Measurements from ENCODE around the gene GALNT5. TPM values are rescaled to one million over a fixed set of nuclear protein-coding genes. Genes with fewer than 3 reads are reported as not detected.
A peak's percentile ranks its signal among the peaks of the same experiment; 100 is the strongest.
"Not testable (repeated sequence)": the region's sequence is repeated elsewhere in the genome, so short reads cannot be mapped to it uniquely, and the experiment has no call there.

GALNT5 gene
- total RNA-seq, 1 experiment from 2014 or later: not detected

- peak; percentile 67 for DNase-seq (ENCODE audit: low read depth, low spot score)
- in situ Hi-C loops (cut with HindIII; ENCODE audit: low pct_unique_long_range_greater_than_20kb, low sequenced_read_pairs): no loop called here
Observed at GRCh38 chr2:157336137-157337010, 78.9 kb downstream of the GALNT5 start.

GRCh38 chr2:157337978-157338377 is 80.5 kb downstream of the GALNT5 start:
- in situ Hi-C loops (cut with HindIII; ENCODE audit: low pct_unique_long_range_greater_than_20kb, low sequenced_read_pairs): no loop called here
- DNase-seq (ENCODE audit: low read depth, low spot score): no peak

- no peak for DNase-seq (ENCODE audit: low read depth, low spot score)
- in situ Hi-C loops (cut with HindIII; ENCODE audit: low pct_unique_long_range_greater_than_20kb, low sequenced_read_pairs): no loop called here
Observed at GRCh38 chr2:157339965-157340655, 82.6 kb downstream of the GALNT5 start.

- DNase-seq (ENCODE audit: low read depth, low spot score); in situ Hi-C loops (cut with HindIII; ENCODE audit: low pct_unique_long_range_greater_than_20kb, low sequenced_read_pairs): not testable (repeated sequence)
Observed at GRCh38 chr2:157341381-157341780, 83.9 kb downstream of the GALNT5 start.

GRCh38 chr2:157345647-157346389 is 88.3 kb downstream of the GALNT5 start:
- DNase-seq (ENCODE audit: low read depth, low spot score): no peak
- in situ Hi-C loops (cut with HindIII; ENCODE audit: low pct_unique_long_range_greater_than_20kb, low sequenced_read_pairs): no loop called here

- DNase-seq (ENCODE audit: low read depth, low spot score): no peak
- in situ Hi-C loops (cut with HindIII; ENCODE audit: low pct_unique_long_range_greater_than_20kb, low sequenced_read_pairs): no loop called here
Observed at GRCh38 chr2:157348291-157348921, 90.9 kb downstream of the GALNT5 start.

- DNase-seq (ENCODE audit: low read depth, low spot score): no peak
- in situ Hi-C loops (cut with HindIII; ENCODE audit: low pct_unique_long_range_greater_than_20kb, low sequenced_read_pairs): no loop called here
Observed at GRCh38 chr2:157349949-157350515, 92.5 kb downstream of the GALNT5 start.

GRCh38 chr2:157355618-157356017 is 98.1 kb downstream of the GALNT5 start:
- in situ Hi-C loops (cut with HindIII; ENCODE audit: low pct_unique_long_range_greater_than_20kb, low sequenced_read_pairs): no loop called here
- no peak for DNase-seq (ENCODE audit: low read depth, low spot score)

GRCh38 chr2:157359628-157360027 is 102.1 kb downstream of the GALNT5 start:
- DNase-seq (ENCODE audit: low read depth, low spot score): no peak
- in situ Hi-C loops (cut with HindIII; ENCODE audit: low pct_unique_long_range_greater_than_20kb, low sequenced_read_pairs): no loop called here

- DNase-seq (ENCODE audit: low read depth, low spot score): no peak
- in situ Hi-C loops (cut with HindIII; ENCODE audit: low pct_unique_long_range_greater_than_20kb, low sequenced_read_pairs): no loop called here
Observed at GRCh38 chr2:157361526-157361925, 104.0 kb downstream of the GALNT5 start.

GRCh38 chr2:157362627-157363026 is 105.1 kb downstream of the GALNT5 start:
- DNase-seq (ENCODE audit: low read depth, low spot score): no peak
- in situ Hi-C loops (cut with HindIII; ENCODE audit: low pct_unique_long_range_greater_than_20kb, low sequenced_read_pairs): no loop called here

- DNase-seq (ENCODE audit: low read depth, low spot score): no peak
- in situ Hi-C loops (cut with HindIII; ENCODE audit: low pct_unique_long_range_greater_than_20kb, low sequenced_read_pairs): no loop called here
Observed at GRCh38 chr2:157363612-157364101, 106.2 kb downstream of the GALNT5 start.

Other genes with a start within 250 kb of the GALNT5 start
- gene ERMN, start 68.1 kb downstream of the GALNT5 start, total RNA-seq (2014; rRNA removed; shearing (Covaris generic)): not detected in 2 replicates
- not detected in 2 replicates for gene CYTIP, start 186.4 kb downstream of the GALNT5 start, total RNA-seq (2014; rRNA removed; shearing (Covaris generic))